MM.1S (cell line): ENCODE measurements around the gene VDAC1.

Experiments used
- EZH2 ChIP-seq: fragments of 300-600 bp; sonication (generic); optimal IDR thresholded peaks from 2 replicates; pipeline ENCODE3; 2017; ENCODE audit warnings: low read depth, mild to moderate bottlenecking, antibody characterized with exemption, low read length, mixed read lengths
- EZH2phosphoT487 ChIP-seq: fragments of 300-600 bp; sonication (generic); IDR thresholded peaks from 2 replicates; pipeline ENCODE4 v1.6.1; 2018; ENCODE audit warnings: antibody characterized with exemption, low read length
- TF ChIP-seq, protein P1 (sequence below): fragments of 300-600 bp; sonication (generic); IDR thresholded peaks from 2 replicates; pipeline ENCODE4 v1.5.1; 2016; ENCODE audit warnings: antibody characterized with exemption, low read length, mixed read lengths

DNA sequence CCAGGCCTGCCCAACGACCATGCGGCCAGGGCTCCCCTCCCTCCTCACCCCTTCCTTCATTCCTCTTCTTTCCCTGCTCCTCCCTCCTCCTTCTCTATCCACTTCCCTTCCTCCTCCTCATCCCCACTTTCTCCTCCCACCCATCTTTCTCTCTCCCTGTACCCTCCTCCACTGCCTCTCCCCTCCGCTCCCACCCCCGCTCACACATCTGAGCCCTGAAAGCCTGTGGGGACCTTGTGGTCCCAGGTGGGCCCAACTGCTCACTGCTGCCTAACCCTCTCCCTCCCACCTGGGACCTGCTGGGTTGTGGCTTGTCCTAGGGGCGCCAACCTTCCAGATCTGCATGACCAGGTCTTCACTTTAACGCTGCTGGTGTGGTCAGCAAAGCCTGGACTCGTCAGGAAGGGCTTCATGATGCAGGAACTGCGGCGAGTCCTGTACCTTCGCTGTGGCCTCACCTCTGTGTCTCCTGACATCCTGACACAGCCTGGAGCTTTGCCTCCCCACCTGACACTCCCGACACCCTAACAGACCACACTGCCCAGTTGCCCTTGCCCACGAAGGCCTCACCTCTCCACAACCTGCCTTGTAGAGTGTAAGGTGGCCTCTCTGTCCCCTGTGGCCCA is 71.0 kb downstream of the VDAC1 start:
- TF ChIP-seq, protein P1, sequence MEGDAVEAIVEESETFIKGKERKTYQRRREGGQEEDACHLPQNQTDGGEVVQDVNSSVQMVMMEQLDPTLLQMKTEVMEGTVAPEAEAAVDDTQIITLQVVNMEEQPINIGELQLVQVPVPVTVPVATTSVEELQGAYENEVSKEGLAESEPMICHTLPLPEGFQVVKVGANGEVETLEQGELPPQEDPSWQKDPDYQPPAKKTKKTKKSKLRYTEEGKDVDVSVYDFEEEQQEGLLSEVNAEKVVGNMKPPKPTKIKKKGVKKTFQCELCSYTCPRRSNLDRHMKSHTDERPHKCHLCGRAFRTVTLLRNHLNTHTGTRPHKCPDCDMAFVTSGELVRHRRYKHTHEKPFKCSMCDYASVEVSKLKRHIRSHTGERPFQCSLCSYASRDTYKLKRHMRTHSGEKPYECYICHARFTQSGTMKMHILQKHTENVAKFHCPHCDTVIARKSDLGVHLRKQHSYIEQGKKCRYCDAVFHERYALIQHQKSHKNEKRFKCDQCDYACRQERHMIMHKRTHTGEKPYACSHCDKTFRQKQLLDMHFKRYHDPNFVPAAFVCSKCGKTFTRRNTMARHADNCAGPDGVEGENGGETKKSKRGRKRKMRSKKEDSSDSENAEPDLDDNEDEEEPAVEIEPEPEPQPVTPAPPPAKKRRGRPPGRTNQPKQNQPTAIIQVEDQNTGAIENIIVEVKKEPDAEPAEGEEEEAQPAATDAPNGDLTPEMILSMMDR: no peak
- TF ChIP-seq EZH2: no peak
- TF ChIP-seq EZH2phosphoT487: no peak
